GM12891 (cell line): ENCODE measurements around the gene FGF14.

Source experiments
- POLR2A ChIP-seq: IDR thresholded peaks from 2 replicates; pipeline ENCODE4 v1.6.1; 2011; ENCODE audit warnings: low read depth, low read length, control low read depth
- POLR2AphosphoS5 ChIP-seq: IDR thresholded peaks from 2 replicates; pipeline ENCODE4 v1.6.1; 2011; ENCODE audit warnings: low read depth, low read length, control low read depth
- SPI1 ChIP-seq: IDR thresholded peaks from 2 replicates; pipeline ENCODE4 v1.6.1; 2011; ENCODE audit warnings: low read depth, low read length, control low read depth

- TF ChIP-seq POLR2A: no peak
- TF ChIP-seq POLR2AphosphoS5: no peak
- no peak for TF ChIP-seq SPI1
Measured at GRCh38 chr13:102185375-102185984, 216.4 kb downstream of the FGF14 start.
